GM12865 (cell line): ENCODE measurements around the gene ETFB.

Experiments
- DNase-seq: peaks from one replicate; pipeline ENCODE4 v3.0.0; 2010; ENCODE audit warnings: low read depth
- H3K4me3 ChIP-seq: 2 replicates; pipeline ENCODE4 v1.5.1; 2011; ENCODE audit warnings: mild to moderate bottlenecking, low read depth, low read length, control low read depth
- CTCF ChIP-seq: IDR thresholded peaks from 2 replicates; pipeline ENCODE4 v1.5.1; 2011; ENCODE audit warnings: low read length, control low read depth, low read depth, inconsistent platforms; ENCODE audit not compliant: insufficient read depth; ENCODE audit errors: missing control alignments

Gene ETFB

GRCh38 chr19:51319649-51320279, 46.4 kb downstream of the ETFB start:
- DNase-seq = no peak
- TF ChIP-seq CTCF = no peak
- H3K4me3 ChIP-seq = no peak overlapping the region

GRCh38 chr19:51318687-51319648, 47.2 kb downstream of the ETFB start:
- no peak overlapping the region for H3K4me3 ChIP-seq
- no peak for TF ChIP-seq CTCF
- no peak for DNase-seq

- no peak for DNase-seq
- H3K4me3 ChIP-seq = no peak overlapping the region
- no peak for TF ChIP-seq CTCF
Observed at GRCh38 chr19:51317968-51318367, 48.2 kb downstream of the ETFB start.

- no peak for TF ChIP-seq CTCF
- H3K4me3 ChIP-seq = no peak overlapping the region
- DNase-seq = no peak
Observed at GRCh38 chr19:51317376-51317775, 48.8 kb downstream of the ETFB start.

- no peak for TF ChIP-seq CTCF
- H3K4me3 ChIP-seq = no peak overlapping the region
- no peak for DNase-seq
Observed at GRCh38 chr19:51316688-51317087, 49.5 kb downstream of the ETFB start.

GRCh38 chr19:51311351-51312257, 54.6 kb downstream of the ETFB start, which contains the start of gene IGLON5:
TSS of gene IGLON5 (plus strand) at chr19:51311644. CDS start at chr19:51311848, 204 bp downstream.
- no peak for DNase-seq
- H3K4me3 ChIP-seq = no peak within 1 kb of the TSS
- no peak for TF ChIP-seq CTCF
